Subcutaneous abdominal adipose tissue (tissue), 5 donors: ENCODE results near the gene GTF2IRD1.
"Not testable (repeated sequence)": the region's sequence is repeated elsewhere in the genome, so short reads cannot be mapped to it uniquely, and the experiment has no call there.

Experiments used
- H3K27ac ChIP-seq: one replicate; pipeline ENCODE4 v1.7.0; 2013; ENCODE audit warnings: low read depth, mild to moderate bottlenecking, inconsistent platforms, low read length, moderate library complexity
- H3K27me3 ChIP-seq, 5 donors: one replicate each; pipeline ENCODE4 v1.7.0; 2013; ENCODE audit warnings: low read length in 5 of 5, inconsistent platforms in 1 of 5; ENCODE audit not compliant: control insufficient read depth in 5 of 5, insufficient read depth in 4 of 5
- H3K36me3 ChIP-seq, 5 donors: one replicate each; pipeline ENCODE4 v1.7.0; 2013; ENCODE audit warnings: low read length in 5 of 5; ENCODE audit not compliant: control insufficient read depth in 5 of 5, insufficient read depth in 5 of 5
- H3K4me1 ChIP-seq, 5 donors: one replicate each; pipeline ENCODE4 v1.7.0; 2013; ENCODE audit warnings: low read length in 5 of 5, mild to moderate bottlenecking in 3 of 5, moderate library complexity in 1 of 5; ENCODE audit not compliant: control insufficient read depth in 5 of 5, insufficient read depth in 5 of 5
- H3K4me3 ChIP-seq, 5 donors: one replicate each; pipeline ENCODE4 v1.7.0; 2013; ENCODE audit warnings: low read length in 5 of 5, low read depth in 1 of 5
- H3K9ac ChIP-seq, 5 donors: one replicate each; pipeline ENCODE4 v1.7.0; 2013; ENCODE audit warnings: low read length in 5 of 5, mild to moderate bottlenecking in 4 of 5, moderate library complexity in 3 of 5
- H3K9me3 ChIP-seq, 5 donors: one replicate each; pipeline ENCODE4 v1.7.0; 2013; ENCODE audit warnings: low read length in 5 of 5; ENCODE audit not compliant: control insufficient read depth in 5 of 5
- donor health status: healthy.
- donor health status: healthy.
- donor health status: healthy.
- donor health status: healthy.
- donor health status: healthy.

GTF2IRD1 gene

DNA sequence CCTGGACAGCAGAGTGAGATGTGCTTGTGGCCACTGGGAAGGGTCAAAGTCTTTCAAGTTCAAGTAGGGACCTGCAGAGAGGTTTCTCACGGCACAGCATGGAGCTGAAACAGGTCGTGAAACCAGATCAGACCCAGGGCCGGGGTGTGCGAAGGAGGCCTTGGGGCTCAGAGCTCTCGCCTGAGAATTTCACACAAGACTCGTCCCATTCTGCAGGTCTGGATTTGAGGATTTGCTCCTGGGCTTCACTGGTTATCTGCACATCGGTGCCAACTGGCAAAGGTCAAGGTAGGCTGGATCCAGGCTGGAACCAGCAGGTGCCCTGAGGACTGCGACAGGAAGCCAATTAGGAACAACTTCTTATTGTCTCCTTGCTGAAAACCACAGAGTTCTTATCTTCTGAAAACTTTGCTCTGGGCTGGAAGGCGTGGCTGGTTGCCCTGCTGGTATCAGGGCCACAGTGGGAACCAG, 179.8 kb downstream of the GTF2IRD1 start:
- Histone ChIP-seq H3K9ac (no peak overlapping the region), H3K27me3 (no peaks in the 10 kb centered on the region)

DNA sequence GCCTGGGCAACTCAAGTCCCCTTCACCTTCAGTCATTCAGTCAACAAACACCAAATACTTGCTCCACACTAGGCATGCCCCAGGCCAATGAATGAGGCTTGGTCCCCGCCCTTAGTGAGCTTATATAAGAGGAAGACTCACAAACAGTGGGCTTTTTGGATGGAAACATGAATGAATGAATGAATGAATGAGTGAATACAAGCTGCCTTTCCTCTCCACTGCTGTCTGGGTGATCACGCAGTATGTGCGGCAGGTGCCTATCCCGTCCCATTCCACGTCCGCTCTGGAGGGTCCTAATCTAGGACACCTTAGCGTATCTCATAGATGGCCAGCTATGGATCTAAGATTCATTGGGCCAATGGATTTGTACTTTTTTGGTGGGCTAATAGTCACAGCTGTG, 184.0 kb downstream of the GTF2IRD1 start:
- Histone ChIP-seq H3K27me3 (no peaks in the 10 kb centered on the region), H3K4me3 (no peak overlapping the region), H3K9ac (no peak overlapping the region), H3K9me3 (no peaks in the 10 kb centered on the region), H3K27ac (no peak overlapping the region), H3K4me1 (peaks cover 4 to 14% (median 12%) of the 10 kb centered on the region in 5 donors), H3K36me3 (no peaks in the 10 kb centered on the region)

More for the DNA sequence above, 179.8 kb downstream of the GTF2IRD1 start:
- Histone ChIP-seq H3K27ac (no peak overlapping the region), H3K4me3 (no peak overlapping the region), H3K36me3 (no peaks in the 10 kb centered on the region), H3K9me3 (no peaks in the 10 kb centered on the region), H3K4me1 (peaks cover 4 to 22% (median 12%) of the 10 kb centered on the region in 5 donors)

DNA sequence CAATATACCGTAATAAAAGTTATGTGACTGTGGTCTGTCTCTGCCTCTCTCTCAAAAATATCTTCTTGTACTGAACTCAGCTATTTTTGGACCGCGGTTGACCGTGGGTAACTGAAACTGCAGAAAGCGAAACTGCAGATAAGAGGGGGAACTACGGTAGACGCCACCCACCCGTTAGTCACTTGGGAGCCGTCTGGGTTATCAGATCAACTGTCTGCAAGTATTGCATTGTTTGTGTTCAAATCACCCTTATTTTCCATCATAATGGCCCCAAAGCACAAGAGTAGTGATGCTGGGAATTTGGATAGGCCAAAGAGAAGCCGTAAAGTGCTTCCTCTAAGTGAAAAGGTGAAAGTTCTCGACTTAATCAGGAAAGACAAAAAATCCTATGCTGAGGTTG, 196.3 kb downstream of the GTF2IRD1 start:
- not testable (repeated sequence) for H3K27me3 ChIP-seq, H3K36me3 ChIP-seq, H3K4me1 ChIP-seq, H3K9ac ChIP-seq, H3K9me3 ChIP-seq
- H3K27ac ChIP-seq: peak overlapping the region; percentile 16
- H3K4me3 ChIP-seq: peak overlapping the region; percentile 40 to 70 (median 56)

GRCh38 chr7:74650493-74651132, 196.9 kb downstream of the GTF2IRD1 start:
- H3K36me3 ChIP-seq, H3K9me3 ChIP-seq, H3K27me3 ChIP-seq, H3K4me1 ChIP-seq: not testable (repeated sequence)
- peak overlapping the region in 1 of 5 donors; percentile 41 for H3K9ac ChIP-seq
- peak overlapping the region in 2 of 5 donors; percentile 11 to 49 for H3K4me3 ChIP-seq
- H3K27ac ChIP-seq: peak overlapping the region; percentile 16

GRCh38 chr7:74651133-74651504, 197.4 kb downstream of the GTF2IRD1 start:
- H3K27me3 ChIP-seq, H3K9ac ChIP-seq, H3K4me3 ChIP-seq, H3K36me3 ChIP-seq, H3K9me3 ChIP-seq, H3K27ac ChIP-seq: not testable (repeated sequence)
- H3K4me1 ChIP-seq: peaks cover 0 to 14% (median 10%) of the 10 kb centered on the region in 5 donors
